LNCaP clone FGC (cell line): ENCODE results near the gene LRRC27.
"Not testable (repeated sequence)": the region's sequence is repeated elsewhere in the genome, so short reads cannot be mapped to it uniquely, and the experiment has no call there.

Experiments
- DNase-seq: peaks from one replicate; pipeline ENCODE4 v3.0.0-alpha.2; 2011; ENCODE audit warnings: low read depth
- H3K4me3 ChIP-seq: 2 replicates; pipeline ENCODE4 v1.5.1; 2011; ENCODE audit warnings: mild to moderate bottlenecking, low read depth, low read length, control low read depth
- TF ChIP-seq, protein P1 (sequence below): IDR thresholded peaks from 2 replicates; pipeline ENCODE4 v1.5.1; 2012; ENCODE audit warnings: mild to moderate bottlenecking; ENCODE audit not compliant: control insufficient read depth, insufficient read depth; ENCODE audit errors: extremely low read depth

LRRC27 gene

DNA sequence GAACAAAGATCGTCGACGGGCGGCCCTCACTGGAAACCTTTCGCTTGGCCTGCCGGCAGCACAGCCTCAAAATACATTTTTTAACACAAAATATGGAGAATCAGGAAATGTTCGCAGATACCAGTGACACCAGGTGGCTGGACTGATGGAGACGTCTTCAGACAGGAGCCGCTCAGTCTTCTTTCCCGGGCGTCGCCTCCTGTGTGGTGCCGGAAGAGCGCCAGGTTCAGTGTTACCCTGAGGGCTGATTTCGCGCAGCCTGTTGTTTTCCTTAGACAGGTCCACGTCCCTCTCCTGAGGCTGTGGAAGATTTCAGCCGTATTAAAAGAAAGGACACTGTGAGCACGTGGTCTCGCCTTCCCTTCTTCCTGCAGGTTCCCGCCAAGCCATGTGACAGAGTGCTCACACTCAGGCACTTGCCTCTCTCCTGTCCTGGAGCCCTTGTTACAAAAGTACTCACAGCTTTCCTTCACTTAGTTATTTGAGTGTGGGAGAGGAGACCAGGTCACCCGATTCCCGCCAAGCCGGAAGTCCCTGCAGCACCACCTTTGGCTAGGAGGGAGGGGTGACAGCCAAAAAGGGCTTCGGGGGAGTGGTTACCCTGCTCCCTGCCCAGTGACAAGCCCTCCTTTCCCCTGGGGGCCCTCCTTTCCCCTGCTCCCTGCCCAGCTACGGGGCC lies 43.3 kb downstream of the LRRC27 start:
- TF ChIP-seq, protein P1, sequence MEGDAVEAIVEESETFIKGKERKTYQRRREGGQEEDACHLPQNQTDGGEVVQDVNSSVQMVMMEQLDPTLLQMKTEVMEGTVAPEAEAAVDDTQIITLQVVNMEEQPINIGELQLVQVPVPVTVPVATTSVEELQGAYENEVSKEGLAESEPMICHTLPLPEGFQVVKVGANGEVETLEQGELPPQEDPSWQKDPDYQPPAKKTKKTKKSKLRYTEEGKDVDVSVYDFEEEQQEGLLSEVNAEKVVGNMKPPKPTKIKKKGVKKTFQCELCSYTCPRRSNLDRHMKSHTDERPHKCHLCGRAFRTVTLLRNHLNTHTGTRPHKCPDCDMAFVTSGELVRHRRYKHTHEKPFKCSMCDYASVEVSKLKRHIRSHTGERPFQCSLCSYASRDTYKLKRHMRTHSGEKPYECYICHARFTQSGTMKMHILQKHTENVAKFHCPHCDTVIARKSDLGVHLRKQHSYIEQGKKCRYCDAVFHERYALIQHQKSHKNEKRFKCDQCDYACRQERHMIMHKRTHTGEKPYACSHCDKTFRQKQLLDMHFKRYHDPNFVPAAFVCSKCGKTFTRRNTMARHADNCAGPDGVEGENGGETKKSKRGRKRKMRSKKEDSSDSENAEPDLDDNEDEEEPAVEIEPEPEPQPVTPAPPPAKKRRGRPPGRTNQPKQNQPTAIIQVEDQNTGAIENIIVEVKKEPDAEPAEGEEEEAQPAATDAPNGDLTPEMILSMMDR = no peak
- no peak for DNase-seq
- H3K4me3 ChIP-seq = no peak overlapping the region

DNA sequence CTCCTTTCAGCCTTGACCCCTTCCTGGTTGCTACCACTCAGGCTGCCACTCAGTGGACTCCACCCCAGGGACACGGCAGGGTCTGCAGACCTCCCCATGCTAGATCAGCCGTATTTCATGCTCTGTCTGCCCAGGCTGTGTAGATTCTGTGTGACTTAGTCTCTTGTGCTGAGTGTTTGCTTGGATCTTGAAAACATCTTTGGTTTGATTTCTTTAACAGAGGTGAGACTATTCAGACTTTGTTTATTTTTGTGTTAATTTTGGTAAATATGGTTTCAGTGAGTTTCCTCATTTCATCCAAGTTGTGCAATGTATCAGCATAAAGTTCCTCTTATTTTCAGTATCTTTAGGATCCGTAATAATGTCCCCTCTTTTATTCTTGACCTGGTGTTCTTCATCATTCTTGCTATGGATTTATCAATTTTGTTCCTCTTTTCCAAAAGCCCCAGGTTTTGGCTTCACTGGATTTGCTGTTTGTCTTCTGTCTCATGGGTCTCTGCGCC lies 43.9 kb downstream of the LRRC27 start:
- no peak overlapping the region for H3K4me3 ChIP-seq
- no peak for DNase-seq
- TF ChIP-seq, protein P1 = no peak

DNA sequence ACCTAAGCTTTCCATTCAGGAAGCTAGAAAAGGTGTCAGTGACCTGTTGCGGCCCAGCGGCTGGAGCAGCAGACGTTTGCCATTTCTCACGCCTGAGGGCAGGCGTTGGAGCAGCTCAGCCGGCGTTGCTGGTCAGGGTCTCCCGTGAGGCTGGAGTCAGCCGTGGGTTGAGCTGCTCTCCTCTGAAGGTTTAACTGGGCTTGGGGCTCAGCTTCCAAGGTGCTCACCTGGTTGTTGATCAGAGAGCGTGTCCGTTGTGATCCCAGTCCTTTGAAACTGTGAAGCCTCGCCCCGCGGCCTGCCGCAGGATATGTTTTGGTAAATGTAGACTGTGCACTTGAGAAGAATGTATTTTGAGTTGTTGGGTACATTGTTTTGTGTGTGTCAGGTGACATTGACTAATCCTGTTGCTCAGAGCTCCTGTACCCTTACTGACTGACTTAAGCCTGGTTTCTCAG lies 44.4 kb downstream of the LRRC27 start:
- no peak for DNase-seq
- TF ChIP-seq, protein P1 = no peak
- H3K4me3 ChIP-seq = no peak overlapping the region

DNA sequence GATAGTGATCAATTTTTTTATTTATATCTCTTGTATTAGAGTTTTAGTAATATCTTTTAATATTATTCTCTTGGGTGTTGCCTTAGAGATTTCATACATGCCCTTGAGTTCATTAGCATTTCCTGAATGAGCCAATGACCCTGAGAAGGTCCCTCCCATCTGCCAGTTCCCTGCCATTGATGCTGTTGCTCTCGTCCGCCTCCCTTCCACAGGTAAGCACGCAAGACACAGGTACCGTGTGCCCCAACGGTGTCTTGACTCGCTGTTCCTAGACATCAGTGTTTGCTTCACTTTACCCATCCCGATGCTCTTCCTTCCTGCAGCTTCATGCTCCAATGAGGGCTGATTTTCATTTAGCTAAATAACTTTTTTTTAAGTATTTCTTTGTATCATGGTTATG lies 45.3 kb downstream of the LRRC27 start:
- no peak overlapping the region for H3K4me3 ChIP-seq
- DNase-seq = no peak
- TF ChIP-seq, protein P1 = no peak

DNA sequence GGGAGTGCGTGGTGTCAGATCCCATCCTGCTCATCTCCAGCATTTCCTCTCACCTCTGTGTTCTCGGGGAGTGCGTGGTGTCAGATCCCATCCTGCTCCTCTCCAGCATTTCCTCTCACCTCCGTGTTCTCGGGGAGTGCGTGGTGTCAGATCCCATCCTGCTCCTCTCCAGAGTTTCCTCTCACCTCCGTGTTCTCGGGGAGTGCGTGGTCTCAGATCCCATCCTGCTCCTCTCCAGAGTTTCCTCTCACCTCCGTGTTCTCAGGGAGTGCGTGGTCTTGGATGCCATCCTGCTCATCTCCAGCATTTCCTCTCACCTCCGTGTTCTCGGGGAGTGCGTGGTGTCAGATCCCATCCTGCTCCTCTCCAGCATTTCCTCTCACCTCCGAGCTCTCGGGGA lies 47.0 kb downstream of the LRRC27 start:
- DNase-seq, H3K4me3 ChIP-seq: not testable (repeated sequence)

DNA sequence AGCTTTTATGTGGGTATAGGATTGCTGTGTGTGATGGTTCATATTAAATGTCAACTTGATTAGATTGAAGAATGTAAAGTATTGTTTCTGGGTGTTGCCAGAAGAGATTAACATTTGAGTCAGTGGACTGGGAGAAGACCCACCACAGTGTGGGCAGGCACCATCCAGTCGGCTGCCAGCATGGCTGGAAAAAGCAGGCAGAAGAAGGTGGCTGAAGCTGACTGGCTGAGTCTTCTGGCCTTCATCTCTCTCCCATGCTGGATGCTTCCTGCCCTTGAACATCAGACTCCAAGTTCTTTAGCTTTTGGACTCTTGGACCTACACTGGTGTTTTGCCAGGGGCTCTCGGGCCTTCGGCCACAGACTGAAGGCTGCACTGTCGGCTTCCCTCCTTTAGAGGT lies 49.0 kb downstream of the LRRC27 start:
- not testable (repeated sequence) for H3K4me3 ChIP-seq, DNase-seq

DNA sequence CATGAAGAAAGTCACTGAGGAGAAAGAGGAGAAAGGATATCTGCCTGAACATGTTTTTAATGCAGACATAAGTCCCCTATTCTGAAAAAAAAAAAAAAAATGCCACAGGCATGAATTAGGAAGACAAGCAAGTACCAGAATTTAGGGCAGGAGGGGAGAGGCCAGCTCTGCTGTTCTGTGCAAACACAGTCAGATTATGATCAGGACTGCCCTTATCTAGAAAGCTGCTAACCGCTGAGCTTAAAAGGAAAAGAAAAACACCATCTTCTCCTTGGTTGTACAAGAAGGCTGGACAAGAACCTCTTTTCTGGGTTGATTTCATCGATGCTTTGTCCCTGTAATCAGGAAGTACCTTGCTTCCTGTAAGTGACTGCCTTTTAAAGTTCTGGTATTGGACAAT lies 49.7 kb downstream of the LRRC27 start:
- TF ChIP-seq, protein P1 = no peak
- H3K4me3 ChIP-seq = no peak overlapping the region
- DNase-seq = no peak

DNA sequence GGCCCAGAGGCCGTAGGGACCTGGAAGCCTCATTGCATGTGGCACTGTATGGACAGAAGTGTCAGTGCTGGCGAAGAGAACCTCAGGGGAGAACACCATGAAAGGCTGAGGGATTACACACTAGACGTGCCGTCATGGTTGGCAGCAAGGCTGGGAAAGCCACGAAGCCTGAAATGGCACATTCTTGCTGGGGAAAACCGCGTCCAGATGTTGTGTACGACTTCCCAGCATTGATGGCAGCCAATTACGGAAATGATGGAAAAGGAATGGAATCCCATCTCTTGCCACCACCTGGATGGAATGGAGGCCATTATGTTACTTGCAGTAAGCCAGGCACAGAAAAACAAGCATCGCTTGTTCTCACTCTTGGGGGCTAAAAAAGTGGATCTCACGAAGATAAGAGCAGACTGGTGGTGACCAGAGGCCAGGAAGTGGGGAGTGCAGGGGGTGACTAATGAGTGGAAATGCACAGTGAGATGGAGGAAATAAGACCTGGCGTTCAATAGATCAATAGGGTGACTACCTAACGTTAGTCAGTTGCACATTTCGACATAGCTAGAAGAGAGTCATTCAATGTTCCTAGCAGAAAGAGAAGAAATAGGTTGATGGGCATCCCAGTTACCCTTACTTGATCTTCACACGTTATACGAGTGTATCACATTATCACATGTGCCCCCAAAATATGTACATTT lies 50.4 kb downstream of the LRRC27 start:
- TF ChIP-seq, protein P1 = no peak
- no peak overlapping the region for H3K4me3 ChIP-seq
- DNase-seq = no peak
